HG02798 (cell line): ENCODE measurements around the gene NBPF20.
"Not testable (repeated sequence)": the region's sequence is repeated elsewhere in the genome, so short reads cannot be mapped to it uniquely, and the experiment has no call there.

Experiments used
- ATAC-seq: cut with Tn5 transposase; IDR thresholded peaks from one replicate; pipeline ENCODE4 v1.9.1; 2021; ENCODE audit warnings: mild to moderate bottlenecking; ENCODE audit not compliant: unreplicated experiment, poor library complexity

NBPF20 gene

DNA sequence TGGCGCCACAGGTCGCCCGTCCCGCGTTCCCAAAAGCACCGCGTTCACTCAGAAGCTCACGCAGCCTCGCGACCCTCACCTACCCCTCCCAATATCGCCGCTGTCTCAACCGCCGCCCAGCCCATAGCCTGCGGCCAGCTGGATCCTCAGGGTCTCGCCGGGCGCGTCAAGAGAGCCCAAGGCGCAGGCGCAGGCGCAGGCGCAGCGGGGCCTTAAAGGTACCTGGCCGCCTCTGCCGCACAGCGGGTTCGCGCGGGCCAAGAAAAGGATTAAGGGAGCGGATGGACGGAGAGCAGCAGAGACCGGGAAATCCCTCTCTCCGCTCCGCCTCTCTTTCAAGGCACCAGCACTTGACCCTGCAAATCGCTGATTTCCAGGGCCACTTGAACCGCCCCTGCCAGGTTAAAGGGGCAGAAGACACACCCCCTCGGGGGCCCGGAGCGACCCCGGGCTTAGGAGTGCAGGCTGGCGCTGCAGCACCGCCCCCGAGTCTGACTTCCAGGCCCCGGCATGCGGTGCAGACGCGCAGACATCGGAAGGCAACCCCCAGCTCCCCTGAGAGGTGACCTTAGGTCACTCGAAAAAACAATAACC is at the start of gene NBPF20:
TSS of gene NBPF20 (minus strand) at position 168 of the 594 bp plus-strand sequence. CDS start 20,331 bp downstream, outside the sequence.
- peak; percentile 99 for ATAC-seq

DNA sequence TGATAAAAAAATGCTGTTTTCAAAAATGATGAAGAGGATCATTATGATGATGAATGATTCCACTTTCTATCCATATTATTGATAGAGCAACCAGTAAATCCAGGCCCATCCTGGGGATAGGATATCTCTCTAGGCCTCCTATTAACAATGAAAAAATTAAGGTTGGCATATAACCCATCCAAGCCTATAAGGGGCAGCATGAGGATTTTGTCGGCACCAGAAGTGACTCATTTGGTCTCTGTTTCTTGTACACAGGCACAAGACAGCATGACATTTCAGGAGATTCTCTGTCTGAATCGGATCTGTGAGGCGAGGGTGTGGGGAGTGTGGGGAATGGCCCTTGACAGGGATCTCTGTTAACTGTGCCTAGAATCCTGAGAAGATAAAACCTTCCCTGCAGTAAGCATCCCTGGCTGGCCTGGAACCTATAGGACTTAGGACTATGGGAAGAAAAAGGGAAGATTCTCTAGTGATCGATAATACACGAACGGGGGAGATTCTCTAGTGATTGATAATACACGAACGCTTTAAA is 49.5 kb upstream of the NBPF20 start:
- not testable (repeated sequence) for ATAC-seq

DNA sequence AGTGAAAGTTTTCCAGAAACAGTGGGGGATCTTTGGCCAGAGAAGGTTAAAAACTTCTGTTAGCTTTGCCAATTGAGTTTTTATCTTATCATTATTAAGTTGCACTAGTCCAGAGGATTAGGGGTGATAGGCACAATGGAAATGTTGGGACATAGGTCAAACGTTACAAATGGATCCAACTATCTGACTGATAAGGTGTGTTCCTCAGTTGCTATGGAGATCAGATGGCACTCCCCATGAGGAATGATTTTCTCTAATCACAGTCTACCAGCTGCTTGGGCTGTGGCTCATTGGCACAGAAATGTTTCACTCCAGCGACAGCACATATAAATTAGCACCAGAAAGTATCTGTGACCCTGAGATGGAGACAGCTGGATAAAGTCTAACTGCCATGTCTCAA is 47.3 kb upstream of the NBPF20 start:
- not testable (repeated sequence) for ATAC-seq

DNA sequence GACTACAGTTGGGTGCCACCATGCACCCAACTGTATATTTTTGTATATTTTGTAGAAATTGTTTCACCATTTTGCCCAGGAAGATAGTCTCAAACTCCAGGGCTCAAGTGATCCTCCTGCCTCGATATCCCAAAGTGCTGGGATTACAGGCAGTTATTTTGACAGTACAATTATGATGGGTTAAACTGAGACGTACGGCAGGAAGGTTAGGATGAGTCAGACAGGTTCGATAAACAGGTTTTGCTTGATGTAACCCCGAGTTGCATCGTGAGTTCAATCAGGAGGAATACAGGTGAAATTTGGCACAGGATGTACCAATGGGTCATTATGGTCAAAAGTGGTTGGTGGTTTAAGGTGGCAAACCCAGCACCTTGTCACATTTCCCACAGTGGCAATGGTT is 46.0 kb upstream of the NBPF20 start:
- ATAC-seq = not testable (repeated sequence)

GRCh38 chr1:145465405-145466144 is 40.2 kb upstream of the NBPF20 start:
- peak; percentile 87 for ATAC-seq

DNA sequence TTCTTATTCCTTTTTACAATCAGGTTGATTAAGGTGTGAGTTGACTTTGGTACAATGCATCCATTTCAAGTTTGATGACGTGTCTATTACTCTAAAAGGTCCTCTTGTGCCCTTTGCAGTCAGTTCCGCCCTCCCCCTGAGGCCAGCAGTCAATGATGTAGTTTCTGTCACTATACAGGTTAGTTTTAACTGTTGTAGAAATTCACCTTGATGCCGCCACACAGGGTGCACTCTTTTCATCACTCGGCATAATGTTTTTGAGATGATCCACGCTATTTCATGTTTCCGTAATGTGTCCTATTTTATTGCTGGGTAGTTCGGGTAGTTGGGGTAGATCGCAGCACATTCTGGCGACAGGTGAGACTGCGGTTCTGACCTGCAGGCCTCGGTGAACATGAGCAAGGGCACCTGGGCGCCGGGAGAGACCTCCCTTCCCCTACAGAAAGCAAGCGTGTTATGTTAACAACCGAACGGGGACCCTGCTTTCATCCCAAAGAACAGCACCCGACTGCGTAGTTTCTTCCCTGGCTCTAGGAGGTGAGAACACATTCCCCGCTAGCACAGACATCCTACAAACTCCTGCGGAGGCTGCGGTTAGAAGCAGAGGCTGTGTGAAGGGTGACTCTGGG is 39.4 kb upstream of the NBPF20 start:
- peak; percentile 23 for ATAC-seq

DNA sequence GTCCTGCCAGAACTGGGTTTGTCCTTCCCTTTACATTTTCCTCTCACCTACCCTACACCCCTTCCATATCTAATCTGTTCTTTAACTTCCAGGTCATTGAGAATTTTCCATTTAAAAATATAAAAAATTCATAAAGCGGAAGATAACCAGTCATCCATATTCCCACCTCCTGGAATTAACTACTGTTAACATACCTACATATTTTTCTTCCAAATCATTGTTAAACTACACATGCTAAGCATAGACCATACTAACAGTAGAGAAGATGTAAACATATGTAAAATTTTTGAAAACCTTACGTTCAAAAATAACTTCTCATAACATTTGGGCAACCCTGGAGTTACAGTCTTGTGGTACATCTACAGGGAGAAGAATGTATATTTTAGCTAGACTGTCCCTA is 38.6 kb upstream of the NBPF20 start:
- not testable (repeated sequence) for ATAC-seq

GRCh38 chr1:145460684-145461083 is 35.3 kb upstream of the NBPF20 start:
- not testable (repeated sequence) for ATAC-seq

GRCh38 chr1:145460048-145460447 is 34.6 kb upstream of the NBPF20 start:
- not testable (repeated sequence) for ATAC-seq

DNA sequence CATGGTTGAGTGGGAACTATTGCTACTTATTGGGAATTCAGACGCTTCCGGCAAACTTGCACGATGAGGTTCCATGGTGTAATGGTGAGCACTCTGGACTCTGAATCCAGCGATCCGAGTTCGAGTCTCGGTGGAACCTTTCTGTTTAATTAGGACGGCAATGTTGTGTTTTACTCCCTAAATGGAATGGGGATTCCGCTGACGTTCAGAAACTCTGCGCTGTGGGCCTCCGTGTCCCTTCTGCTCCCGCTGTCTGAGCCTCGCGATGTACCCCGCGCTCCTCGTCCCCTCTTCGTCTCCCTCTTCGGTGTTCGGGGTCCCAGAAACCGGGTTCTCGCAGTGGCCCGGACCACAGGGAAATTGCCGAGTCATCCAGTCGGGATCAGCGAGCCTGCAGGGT is 34.2 kb upstream of the NBPF20 start:
- ATAC-seq = not testable (repeated sequence)

DNA sequence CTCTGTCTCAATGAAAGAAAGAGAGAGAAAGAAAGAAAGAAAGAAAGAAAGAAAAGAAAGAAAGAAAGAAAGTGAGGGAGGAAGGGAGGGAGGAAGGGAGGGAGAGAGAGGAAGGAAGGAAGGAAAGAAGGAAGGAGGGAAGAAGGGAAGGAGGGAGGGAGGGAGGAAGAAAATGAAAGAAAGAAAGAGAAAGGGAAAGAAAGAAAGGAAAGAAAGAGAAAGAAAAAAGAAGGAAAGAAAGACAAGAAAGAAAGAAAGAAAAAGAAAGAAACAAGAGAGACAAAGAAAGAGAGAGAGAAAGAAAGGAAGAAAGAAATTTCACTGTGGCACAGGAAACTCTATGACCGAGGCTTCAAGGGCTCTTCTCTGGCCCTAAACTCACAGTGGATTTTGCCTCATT is 33.7 kb upstream of the NBPF20 start:
- ATAC-seq = not testable (repeated sequence)

- ATAC-seq = not testable (repeated sequence)
Observed at GRCh38 chr1:145454824-145455177, 29.4 kb upstream of the NBPF20 start.

- ATAC-seq = not testable (repeated sequence)
Observed at GRCh38 chr1:145453873-145454823, 28.7 kb upstream of the NBPF20 start.

GRCh38 chr1:145452506-145452905 is 27.1 kb upstream of the NBPF20 start:
- not testable (repeated sequence) for ATAC-seq

- ATAC-seq = not testable (repeated sequence)
Observed at GRCh38 chr1:145451914-145452313, 26.5 kb upstream of the NBPF20 start.

GRCh38 chr1:145445219-145445618 is 19.8 kb upstream of the NBPF20 start:
- ATAC-seq = not testable (repeated sequence)

GRCh38 chr1:145442340-145442739 is 16.9 kb upstream of the NBPF20 start:
- not testable (repeated sequence) for ATAC-seq

DNA sequence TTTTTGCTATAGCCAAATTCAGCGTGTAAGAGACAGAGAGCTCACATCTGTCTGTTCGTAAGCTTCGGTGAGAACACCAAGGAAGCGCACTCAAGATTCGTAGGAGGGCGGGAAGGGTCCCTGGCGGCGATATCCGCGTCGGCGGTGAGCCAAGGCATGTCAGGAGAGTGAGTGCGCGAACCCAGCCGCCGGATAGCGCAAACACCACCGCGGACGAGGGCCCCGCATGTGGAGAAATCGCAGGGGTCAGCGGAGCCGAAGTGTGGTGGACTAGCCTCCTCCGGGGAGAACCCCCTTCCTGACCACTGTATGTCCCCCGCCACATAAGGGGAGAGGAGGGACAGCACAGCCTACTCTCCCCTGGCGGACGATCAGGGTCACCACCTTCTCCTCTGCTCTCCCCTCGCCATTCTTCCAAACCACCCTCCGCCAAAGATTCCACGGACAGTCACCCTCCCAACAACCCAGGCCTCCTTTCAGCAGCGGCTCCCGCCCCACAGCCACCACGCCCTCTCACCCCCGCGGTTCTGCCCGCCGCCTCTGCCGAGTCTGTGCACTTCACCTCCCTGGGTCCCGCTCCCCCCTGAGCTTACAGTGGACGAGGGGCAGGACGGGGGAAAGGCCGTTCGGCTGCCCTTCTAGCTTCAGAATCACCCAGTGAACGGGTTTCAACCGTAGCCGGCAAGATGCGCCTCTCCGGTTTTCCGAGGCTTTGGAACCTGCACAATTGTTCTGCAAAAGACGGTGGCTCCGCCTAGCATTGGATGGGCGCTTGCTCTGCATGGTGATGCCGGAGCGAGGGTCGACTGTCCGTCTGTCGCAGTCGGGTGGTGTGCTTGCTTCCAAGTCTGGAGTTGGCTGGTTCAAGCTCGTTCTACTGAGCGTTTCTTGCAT is 6.2 kb upstream of the NBPF20 start:
- ATAC-seq = not testable (repeated sequence)

GRCh38 chr1:145430830-145431229 is 5.4 kb upstream of the NBPF20 start:
- ATAC-seq = not testable (repeated sequence)
